ENCODE results near the gene RBM44.

- TF ChIP-seq NR2F2 (IDR thresholded peaks at IDR 0.05) (no peak), MAX (IDR thresholded peaks at IDR 0.05) (no peak), RAD21 (IDR thresholded peaks at IDR 0.05) (no peak), FOXA2 (IDR thresholded peaks at IDR 0.05) (no peak), YY1 (IDR thresholded peaks at IDR 0.05) (no peak)
- TF ChIP-seq, protein P1, sequence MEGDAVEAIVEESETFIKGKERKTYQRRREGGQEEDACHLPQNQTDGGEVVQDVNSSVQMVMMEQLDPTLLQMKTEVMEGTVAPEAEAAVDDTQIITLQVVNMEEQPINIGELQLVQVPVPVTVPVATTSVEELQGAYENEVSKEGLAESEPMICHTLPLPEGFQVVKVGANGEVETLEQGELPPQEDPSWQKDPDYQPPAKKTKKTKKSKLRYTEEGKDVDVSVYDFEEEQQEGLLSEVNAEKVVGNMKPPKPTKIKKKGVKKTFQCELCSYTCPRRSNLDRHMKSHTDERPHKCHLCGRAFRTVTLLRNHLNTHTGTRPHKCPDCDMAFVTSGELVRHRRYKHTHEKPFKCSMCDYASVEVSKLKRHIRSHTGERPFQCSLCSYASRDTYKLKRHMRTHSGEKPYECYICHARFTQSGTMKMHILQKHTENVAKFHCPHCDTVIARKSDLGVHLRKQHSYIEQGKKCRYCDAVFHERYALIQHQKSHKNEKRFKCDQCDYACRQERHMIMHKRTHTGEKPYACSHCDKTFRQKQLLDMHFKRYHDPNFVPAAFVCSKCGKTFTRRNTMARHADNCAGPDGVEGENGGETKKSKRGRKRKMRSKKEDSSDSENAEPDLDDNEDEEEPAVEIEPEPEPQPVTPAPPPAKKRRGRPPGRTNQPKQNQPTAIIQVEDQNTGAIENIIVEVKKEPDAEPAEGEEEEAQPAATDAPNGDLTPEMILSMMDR (IDR thresholded peaks at IDR 0.05; ENCODE audit: low read depth, low read length, missing input control) = no peak
- TF ChIP-seq, protein P2, sequence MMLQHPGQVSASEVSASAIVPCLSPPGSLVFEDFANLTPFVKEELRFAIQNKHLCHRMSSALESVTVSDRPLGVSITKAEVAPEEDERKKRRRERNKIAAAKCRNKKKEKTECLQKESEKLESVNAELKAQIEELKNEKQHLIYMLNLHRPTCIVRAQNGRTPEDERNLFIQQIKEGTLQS (IDR thresholded peaks at IDR 0.05) = no peak
- TF ChIP-seq, protein P3, sequence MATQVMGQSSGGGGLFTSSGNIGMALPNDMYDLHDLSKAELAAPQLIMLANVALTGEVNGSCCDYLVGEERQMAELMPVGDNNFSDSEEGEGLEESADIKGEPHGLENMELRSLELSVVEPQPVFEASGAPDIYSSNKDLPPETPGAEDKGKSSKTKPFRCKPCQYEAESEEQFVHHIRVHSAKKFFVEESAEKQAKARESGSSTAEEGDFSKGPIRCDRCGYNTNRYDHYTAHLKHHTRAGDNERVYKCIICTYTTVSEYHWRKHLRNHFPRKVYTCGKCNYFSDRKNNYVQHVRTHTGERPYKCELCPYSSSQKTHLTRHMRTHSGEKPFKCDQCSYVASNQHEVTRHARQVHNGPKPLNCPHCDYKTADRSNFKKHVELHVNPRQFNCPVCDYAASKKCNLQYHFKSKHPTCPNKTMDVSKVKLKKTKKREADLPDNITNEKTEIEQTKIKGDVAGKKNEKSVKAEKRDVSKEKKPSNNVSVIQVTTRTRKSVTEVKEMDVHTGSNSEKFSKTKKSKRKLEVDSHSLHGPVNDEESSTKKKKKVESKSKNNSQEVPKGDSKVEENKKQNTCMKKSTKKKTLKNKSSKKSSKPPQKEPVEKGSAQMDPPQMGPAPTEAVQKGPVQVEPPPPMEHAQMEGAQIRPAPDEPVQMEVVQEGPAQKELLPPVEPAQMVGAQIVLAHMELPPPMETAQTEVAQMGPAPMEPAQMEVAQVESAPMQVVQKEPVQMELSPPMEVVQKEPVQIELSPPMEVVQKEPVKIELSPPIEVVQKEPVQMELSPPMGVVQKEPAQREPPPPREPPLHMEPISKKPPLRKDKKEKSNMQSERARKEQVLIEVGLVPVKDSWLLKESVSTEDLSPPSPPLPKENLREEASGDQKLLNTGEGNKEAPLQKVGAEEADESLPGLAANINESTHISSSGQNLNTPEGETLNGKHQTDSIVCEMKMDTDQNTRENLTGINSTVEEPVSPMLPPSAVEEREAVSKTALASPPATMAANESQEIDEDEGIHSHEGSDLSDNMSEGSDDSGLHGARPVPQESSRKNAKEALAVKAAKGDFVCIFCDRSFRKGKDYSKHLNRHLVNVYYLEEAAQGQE (IDR thresholded peaks at IDR 0.05) = no peak
Observed at GRCh38 chr2:237876951-237877491, 78.4 kb downstream of the RBM44 start.
